ENCODE data around the gene SSH2.

The SSH2 gene

DNA sequence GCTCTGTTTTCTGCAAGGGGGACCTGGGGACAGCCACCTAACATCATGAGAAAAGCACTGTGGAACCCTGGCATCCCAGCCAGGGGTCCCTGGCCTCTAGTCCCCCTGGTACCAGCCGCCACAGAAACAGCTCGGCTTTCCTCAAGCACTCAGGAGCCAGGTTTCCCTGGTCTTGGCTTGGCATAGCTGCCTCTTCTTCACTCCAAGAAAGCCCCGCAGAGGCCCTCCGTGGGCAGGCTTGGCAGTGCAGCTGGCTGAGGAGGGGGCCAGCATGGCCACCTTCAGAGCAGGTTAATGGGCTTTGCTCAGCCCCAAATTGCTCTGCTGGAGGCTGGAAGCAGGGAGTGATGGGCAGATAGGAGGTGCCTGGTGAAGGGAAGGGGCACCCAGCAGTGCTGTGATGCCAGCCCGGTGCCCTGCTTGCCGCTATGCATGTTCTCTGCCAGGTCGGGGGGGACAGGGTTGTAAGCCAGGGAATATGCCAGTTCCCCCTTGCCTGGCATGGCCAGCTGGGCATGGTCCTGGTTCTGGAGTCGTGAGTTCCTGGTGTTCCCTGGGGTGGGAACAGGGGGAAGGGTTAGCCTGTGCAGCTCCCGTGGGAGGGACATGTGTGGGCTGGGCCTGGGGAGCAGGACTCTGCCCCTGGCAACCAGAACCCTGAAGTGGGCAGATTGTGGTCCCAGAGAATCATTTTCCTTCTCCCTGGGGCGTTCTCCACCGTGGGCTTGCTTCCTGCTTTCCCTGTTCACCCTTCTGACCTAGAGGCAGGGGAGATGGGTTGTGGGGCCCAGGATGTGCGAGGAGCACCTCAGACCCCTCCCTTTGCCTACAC, 333.9 kb downstream of the SSH2 start (continued):
- TF ChIP-seq ZFHX2 (tag by site-specific recombination; conservative IDR thresholded peaks at IDR 0.05) = peak; percentile 94
- TF ChIP-seq GLIS1 (tag by site-specific recombination; IDR thresholded peaks at IDR 0.05) = peak; percentile 44
- no peak for TF ChIP-seq ZNF2 (tag by site-specific recombination; IDR thresholded peaks at IDR 0.05)
- TF ChIP-seq KLF8 (tag by site-specific recombination; IDR thresholded peaks at IDR 0.05) = no peak
- TF ChIP-seq ZNF600 (tag by site-specific recombination; IDR thresholded peaks at IDR 0.05) = peak; percentile 59; the same call in 1 of the 2 replicates
- peak; percentile 23; the same call in 1 of the 2 replicates for TF ChIP-seq ZBTB8A (tag by site-specific recombination; IDR thresholded peaks at IDR 0.05)
- TF ChIP-seq EGR2 (tag by site-specific recombination; IDR thresholded peaks at IDR 0.05; ENCODE audit: low read depth) = peak; percentile 82
- TF ChIP-seq MYNN (tag by site-specific recombination; IDR thresholded peaks at IDR 0.05; ENCODE audit: borderline replicate concordance) = no peak

DNA sequence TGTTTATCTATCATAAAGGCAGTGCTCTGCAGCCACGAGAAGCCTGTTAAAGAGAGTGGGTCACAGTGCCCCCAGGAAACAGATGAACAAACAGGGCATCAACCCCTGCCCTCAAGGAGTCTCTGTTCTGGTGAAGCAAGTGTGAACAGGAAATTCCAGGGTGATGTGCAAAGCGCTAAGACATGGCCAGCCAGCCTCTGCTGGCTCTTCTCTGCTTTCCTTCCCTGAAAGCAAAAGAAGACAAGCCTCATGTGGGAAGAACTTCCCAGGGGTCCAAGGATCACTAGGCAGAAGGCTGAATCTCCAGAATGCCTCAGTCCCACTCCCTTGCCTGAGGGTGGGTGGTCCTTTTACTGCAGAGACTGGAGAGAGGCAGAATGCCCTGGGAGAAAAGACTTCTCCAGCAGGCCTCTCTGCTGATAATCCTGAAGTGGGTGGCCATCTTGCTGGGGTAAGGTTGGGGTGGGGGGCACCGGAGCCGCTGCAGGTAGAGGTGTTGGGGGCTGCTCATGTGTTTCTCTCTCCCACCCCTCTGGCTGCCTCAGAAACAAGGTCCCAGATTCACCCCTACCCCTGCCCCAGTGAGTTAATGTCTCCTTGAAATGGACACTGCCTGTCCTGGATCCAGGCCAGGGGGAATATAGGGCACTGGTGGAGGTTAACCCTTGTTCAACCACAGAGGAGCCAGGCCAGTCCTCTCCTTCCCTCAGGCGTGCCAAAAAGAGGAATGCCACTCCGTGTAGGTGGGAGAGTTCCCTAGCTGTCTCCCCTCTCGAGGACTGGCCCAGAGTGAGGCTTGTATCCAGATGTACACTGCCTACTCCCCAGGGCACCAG, 334.7 kb downstream of the SSH2 start:
- TF ChIP-seq IKZF3 (tag by site-specific recombination; IDR thresholded peaks at IDR 0.05) (0 out of 2 replicates have a peak, but pooled peaks have one; percentile 38), EGR2 (tag by site-specific recombination; IDR thresholded peaks at IDR 0.05; ENCODE audit: low read depth) (0 out of 2 replicates have a peak, but pooled peaks have one; percentile 35), ZNF449 (tag by site-specific recombination; IDR thresholded peaks at IDR 0.05) (0 out of 2 replicates have a peak, but pooled peaks have one; percentile 24), ZBTB17 (tag by site-specific recombination; IDR thresholded peaks at IDR 0.05) (peak; percentile 68), ZEB2 (tag by site-specific recombination; IDR thresholded peaks at IDR 0.05) (no peak), ZNF18 (tag by site-specific recombination; IDR thresholded peaks at IDR 0.05) (peak; percentile 79; the same call in 1 of the 2 replicates)
- peaks cover 36% of the 10 kb centered on the region for H3K4me1 ChIP-seq (ENCODE audit: control insufficient read depth, insufficient read depth, low read length)
- no peaks in the 10 kb centered on the region for H3K36me3 ChIP-seq (ENCODE audit: control insufficient read depth in 2 of 2, insufficient read depth in 1 of 2, low read length in 2 of 2)
- H3K27ac ChIP-seq (ENCODE audit: extremely low read depth, low read depth, low read length) = no peak overlapping the region
- CTCF ChIA-PET = interaction anchor here (0.9 to 5.1 kb wide), 5 partner anchors 10 to 44 kb away, joined by 3 to 74 read pairs (median 3); no protein-coding TSS in a partner anchor
- no peaks in the 10 kb centered on the region for H3K9me3 ChIP-seq (ENCODE audit: control insufficient read depth, insufficient read depth, low read depth, low read length)
- POLR2A ChIA-PET = interaction anchor here (0.7 to 1.2 kb wide), 2 partner anchors 14 to 42 kb away, joined by 4 read pairs; no protein-coding TSS in a partner anchor
- no peak overlapping the region for H3K4me3 ChIP-seq (ENCODE audit: low read depth, low read length)

DNA sequence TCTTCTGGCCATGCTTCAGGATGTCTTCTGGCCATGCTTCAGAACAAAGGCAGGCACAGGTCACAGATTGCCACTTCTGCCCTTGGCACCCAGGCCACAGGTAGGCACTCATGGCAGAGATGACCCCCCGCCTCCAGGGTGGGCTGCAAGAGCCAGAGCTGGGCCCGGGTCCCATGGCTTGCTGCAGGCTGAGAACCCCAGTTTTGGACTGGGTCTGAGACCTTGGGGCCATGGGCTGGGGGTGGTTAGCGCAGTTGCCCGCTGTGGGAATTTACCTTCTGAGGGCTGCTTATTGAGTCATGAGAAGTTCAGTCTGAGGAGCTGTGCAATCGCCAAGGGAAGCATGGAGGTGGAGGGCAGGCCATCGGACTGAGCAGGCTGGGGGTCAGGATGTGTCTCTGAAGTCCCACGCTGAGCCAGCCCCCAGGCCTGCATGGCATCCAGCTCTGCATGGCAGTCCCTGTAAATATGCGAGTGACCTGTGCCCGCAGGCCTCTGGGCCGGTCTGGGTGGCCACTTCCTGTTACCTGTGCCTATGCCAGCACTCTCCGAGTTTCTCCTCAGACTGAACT, 335.4 kb downstream of the SSH2 start:
- Histone ChIP-seq H3K36me3 (ENCODE audit: control insufficient read depth in 2 of 2, insufficient read depth in 1 of 2, low read length in 2 of 2) (no peaks in the 10 kb centered on the region), H3K4me3 (ENCODE audit: low read depth, low read length) (peak overlapping the region; percentile 67; the same call in 1 of the 2 replicates), H3K27ac (ENCODE audit: extremely low read depth, low read depth, low read length) (peak overlapping the region; percentile 72; the same call in 1 of the 2 replicates), H3K4me1 (ENCODE audit: control insufficient read depth, insufficient read depth, low read length) (peaks cover 43% of the 10 kb centered on the region), H3K9me3 (ENCODE audit: control insufficient read depth, insufficient read depth, low read depth, low read length) (no peaks in the 10 kb centered on the region)
- POLR2A ChIA-PET = interaction anchor here (1.2 to 1.7 kb wide), 2 partner anchors 14 to 28 kb away, joined by 4 to 5 read pairs; partner anchors contain the start of gene CORO6
- CTCF ChIA-PET = interaction anchor here (0.5 to 5.1 kb wide), 12 partner anchors 10 to 445 kb away, joined by 3 to 74 read pairs (median 4); no protein-coding TSS in a partner anchor
- no peak for TF ChIP-seq ZBTB17 (tag by site-specific recombination; IDR thresholded peaks at IDR 0.05)
- TF ChIP-seq BCL6B (tag by site-specific recombination; IDR thresholded peaks at IDR 0.05) = no peak
- no peak for TF ChIP-seq PRDM10 (tag by site-specific recombination; IDR thresholded peaks at IDR 0.05)
- no peak for TF ChIP-seq ZNF560 (tag by site-specific recombination; IDR thresholded peaks at IDR 0.05; ENCODE audit: borderline replicate concordance)

All from HEK293 (cell line).